ENCODE data around the gene LDB2. TPM values are rescaled to one million over a fixed set of nuclear protein-coding genes. Genes with fewer than 3 reads are reported as not detected.

LDB2 gene
- total and polyA plus RNA-seq, 2 experiments from 2014 or later = 48.6 to 80.1 TPM

GRCh38 chr4:16682975-16683374, 215.5 kb downstream of the LDB2 start:
- Histone ChIP-seq H4K20me1 (replicated peaks; ENCODE audit: insufficient read depth) (no peaks in the 10 kb centered on the region), H3K27me3 (ENCODE audit: insufficient read depth) (no peaks in the 10 kb centered on the region), H3F3A (replicated peaks; ENCODE audit: low read depth) (no peaks in the 10 kb centered on the region), H3K27ac (ENCODE audit: low read depth) (no peak overlapping the region), H3K9me2 (ENCODE audit: insufficient read depth) (no peaks in the 10 kb centered on the region), H3K4me3 (no peak overlapping the region), H3K4me2 (no peak overlapping the region), H3K79me2 (replicated peaks; ENCODE audit: insufficient read depth) (no peaks in the 10 kb centered on the region), H3K4me1 (ENCODE audit: insufficient read depth) (peaks cover 8% of the 10 kb centered on the region), H3K36me3 (ENCODE audit: insufficient read depth) (no peaks in the 10 kb centered on the region), H2AFZ (no peak overlapping the region)
- Mint-ChIP-seq H3K27ac (no peak overlapping the region), H3K36me3 (ENCODE audit: low read depth) (no peaks in the 10 kb centered on the region), H3K9me3 (no peaks in the 10 kb centered on the region), H3K4me1 (peaks cover 32% of the 10 kb centered on the region), H3K4me3 (no peak overlapping the region), H3K27me3 (ENCODE audit: insufficient read depth, low read depth, poor library complexity) (peaks cover 4% of the 10 kb centered on the region)
- no peak for DNase-seq (ENCODE audit: low spot score)
- TF ChIP-seq REST (IDR thresholded peaks at IDR 0.05; ENCODE audit: unreplicated experiment) = no peak
- no peak for TF ChIP-seq JUNB (IDR thresholded peaks at IDR 0.05; ENCODE audit: unreplicated experiment)
- no peak for TF ChIP-seq ZNF331 (CRISPR knock-in tag; IDR thresholded peaks at IDR 0.05; ENCODE audit: low read depth)
- ATAC-seq = no peak

- Histone ChIP-seq H3F3A (replicated peaks; ENCODE audit: low read depth) (no peaks in the 10 kb centered on the region), H2AFZ (no peak overlapping the region), H3K4me3 (no peak overlapping the region), H3K27ac (ENCODE audit: low read depth) (no peak overlapping the region), H4K20me1 (replicated peaks; ENCODE audit: insufficient read depth) (no peaks in the 10 kb centered on the region), H3K4me1 (ENCODE audit: insufficient read depth) (peaks cover 16% of the 10 kb centered on the region; the same call in 1 of the 2 replicates), H3K36me3 (ENCODE audit: insufficient read depth) (no peaks in the 10 kb centered on the region), H3K27me3 (ENCODE audit: insufficient read depth) (no peaks in the 10 kb centered on the region), H3K9me2 (ENCODE audit: insufficient read depth) (no peaks in the 10 kb centered on the region), H3K79me2 (replicated peaks; ENCODE audit: insufficient read depth) (no peaks in the 10 kb centered on the region), H3K4me2 (no peak overlapping the region)
- Mint-ChIP-seq H3K4me3 (no peak overlapping the region), H3K9me3 (no peaks in the 10 kb centered on the region), H3K36me3 (ENCODE audit: low read depth) (no peaks in the 10 kb centered on the region), H3K27me3 (ENCODE audit: insufficient read depth, low read depth, poor library complexity) (no peaks in the 10 kb centered on the region), H3K27ac (no peak overlapping the region), H3K4me1 (peaks cover 34% of the 10 kb centered on the region)
- no peak for ATAC-seq
- no peak for TF ChIP-seq ZNF462 (CRISPR knock-in tag; IDR thresholded peaks at IDR 0.05)
- DNase-seq (ENCODE audit: low spot score) = no peak
Observed at GRCh38 chr4:16677001-16677944, 221.2 kb downstream of the LDB2 start.
